IPS-11a (cell line): Measurements from ENCODE around the gene PATL1.
"Not testable (repeated sequence)": the region's sequence is repeated elsewhere in the genome, so short reads cannot be mapped to it uniquely, and the experiment has no call there.

Experiments used
- H3K4me3 ChIP-seq: one replicate; pipeline ENCODE4 v1.5.1; 2013; ENCODE audit warnings: low read depth, low read length, control low read depth

Gene PATL1

DNA sequence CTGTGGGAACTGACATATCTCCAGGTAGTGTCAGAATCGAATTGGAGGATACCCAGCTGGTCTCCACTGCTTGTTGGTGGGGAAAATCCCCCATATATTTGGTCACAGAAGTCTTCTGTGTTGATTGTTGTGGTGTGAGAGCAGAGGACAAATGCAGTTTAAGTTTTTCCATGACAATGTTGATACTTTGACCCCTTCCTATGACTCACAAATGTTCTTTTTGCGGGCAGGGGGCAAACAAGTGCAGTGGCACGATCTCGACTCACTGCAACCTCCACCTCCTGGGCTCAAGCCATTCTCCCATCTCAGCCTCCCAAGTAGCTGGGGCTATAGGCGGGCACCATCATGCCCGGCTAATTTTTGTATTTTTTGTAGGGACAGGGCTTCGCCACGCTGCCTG lies 7.4 kb upstream of the PATL1 start:
- H3K4me3 ChIP-seq: no peak overlapping the region

DNA sequence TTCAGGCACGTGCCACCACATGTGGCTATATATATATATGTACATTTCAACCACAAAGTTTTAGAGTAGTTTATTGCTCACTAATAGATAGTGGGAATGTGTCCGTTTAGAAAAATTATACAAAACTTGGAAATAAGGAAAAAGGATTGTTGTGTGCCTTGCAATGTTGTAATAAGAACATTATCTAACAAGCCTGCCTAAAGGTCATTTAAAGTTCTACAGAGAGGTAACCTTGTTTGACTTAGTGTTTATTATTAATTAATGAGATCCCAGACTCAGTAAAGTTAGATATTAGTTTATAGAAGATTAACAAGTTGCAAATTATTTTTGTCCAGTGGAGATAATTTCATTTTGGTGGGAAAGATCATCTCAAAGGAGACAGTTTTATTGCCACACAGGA lies 5.5 kb upstream of the PATL1 start:
- no peak overlapping the region for H3K4me3 ChIP-seq

DNA sequence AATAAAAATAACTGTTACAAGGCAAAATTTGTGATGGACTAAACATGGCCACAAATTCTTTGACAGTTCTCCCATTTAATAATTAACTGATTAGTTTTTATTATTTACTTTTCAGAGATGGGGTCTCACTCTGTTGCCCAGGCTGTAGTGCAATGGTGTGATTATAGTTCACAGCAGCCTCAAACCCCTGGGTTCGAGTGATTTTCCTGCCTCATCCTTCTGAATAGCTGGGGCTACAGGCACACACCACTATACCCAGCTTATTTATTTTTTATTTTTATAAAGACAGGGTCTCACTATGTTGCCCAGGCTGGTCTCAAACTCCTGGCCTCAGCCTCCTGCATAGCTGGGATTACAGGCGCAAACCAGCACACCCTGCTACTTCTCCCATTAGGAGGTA lies 4.5 kb upstream of the PATL1 start:
- H3K4me3 ChIP-seq: no peak overlapping the region

DNA sequence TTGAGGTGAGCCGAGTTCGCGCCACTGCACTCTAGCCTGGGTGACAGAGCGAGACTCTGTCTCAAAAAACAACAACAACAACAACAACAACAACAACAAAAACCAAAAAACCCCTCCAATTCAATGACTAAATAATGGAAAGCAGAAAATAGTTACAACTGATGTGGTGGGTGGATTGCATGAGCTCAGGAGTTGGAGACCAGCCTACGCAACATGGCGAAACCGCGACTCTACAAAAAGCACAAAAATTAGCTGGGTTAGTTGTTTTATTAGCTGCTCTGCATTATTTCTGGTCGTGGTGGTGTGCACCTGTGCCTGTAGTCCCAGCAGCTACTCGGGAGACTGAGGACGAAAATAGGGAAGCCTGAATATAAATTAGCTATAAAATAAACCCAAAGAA lies 2.6 kb upstream of the PATL1 start:
- H3K4me3 ChIP-seq: no peak overlapping the region

DNA sequence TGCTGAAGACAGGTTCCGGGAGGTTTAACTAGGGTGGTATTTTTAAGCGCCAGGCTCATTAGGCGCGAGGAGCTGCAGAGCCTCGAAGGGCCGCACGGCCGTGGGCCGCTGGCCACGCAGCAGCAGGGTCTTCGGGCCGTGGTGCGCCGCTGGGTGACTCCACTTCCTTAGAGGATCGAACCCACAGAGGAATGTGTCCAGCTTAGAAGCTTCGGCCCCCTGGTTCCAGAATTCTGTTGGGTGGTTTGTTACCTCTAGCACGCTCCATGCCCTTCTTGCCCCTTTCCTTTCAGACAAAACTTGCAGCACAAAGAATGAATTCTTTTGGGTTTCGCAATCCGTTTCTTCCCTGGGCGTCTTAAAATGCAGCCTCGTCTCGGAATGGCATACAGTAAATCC lies 773 bp upstream of the PATL1 start:
- peak overlapping the region; percentile 55 for H3K4me3 ChIP-seq

DNA sequence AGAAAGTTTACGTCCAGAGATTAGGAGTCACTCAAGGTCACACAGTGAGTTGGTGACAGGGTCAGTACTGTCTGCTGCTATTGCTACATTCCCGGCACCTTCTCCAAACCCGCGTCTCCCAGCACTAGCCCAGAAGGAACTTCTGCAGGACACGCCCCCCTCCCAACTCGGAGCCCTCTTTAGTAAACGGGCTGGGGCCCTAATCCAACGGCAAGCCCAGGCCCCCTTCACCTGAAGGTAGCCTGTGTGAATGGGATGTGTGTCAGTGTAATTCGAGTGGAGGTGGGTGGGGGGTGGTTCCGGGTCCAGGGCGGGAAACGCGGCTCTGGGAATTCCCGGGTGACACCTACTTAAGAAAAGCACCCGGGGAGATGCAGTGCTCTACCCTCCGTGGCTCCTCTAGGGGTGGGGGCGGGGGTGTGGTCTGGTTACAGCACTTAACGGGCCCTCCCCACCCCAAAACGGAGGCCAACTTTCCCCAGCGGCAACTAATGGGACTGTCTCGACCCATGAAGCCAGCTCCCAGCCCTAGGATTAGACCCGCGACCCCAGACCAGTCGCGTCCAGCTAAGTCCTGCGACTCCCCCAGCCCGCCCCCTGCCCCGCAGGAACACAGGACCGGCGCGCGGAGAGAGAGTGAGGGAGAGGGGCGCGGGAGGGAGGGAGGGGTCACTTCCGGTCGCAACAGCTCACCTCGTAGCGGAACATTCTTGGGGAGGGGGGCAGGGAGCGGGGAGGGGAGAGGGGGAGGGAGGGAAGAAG lies 468 bp downstream of the PATL1 start:
- peak overlapping the region; percentile 55 for H3K4me3 ChIP-seq

DNA sequence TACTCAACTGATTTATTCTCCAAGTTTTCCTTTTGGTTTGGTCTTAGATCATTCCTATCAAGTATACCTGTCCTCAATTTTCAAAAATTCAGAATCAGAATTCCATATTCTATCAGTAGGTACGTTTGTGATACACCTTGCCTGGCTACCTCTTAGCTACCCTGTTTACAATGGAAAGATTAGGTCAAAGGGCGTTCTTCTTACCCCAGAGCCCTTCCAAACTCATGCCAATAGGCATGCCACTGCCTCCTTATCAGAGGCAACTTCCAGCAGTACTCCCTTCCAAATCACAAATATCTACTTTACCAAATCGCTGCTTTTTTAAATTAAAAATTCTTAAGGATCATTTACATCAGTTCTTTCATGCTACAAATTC lies 1.0 kb downstream of the PATL1 start:
- peak overlapping the region; percentile 36 for H3K4me3 ChIP-seq

DNA sequence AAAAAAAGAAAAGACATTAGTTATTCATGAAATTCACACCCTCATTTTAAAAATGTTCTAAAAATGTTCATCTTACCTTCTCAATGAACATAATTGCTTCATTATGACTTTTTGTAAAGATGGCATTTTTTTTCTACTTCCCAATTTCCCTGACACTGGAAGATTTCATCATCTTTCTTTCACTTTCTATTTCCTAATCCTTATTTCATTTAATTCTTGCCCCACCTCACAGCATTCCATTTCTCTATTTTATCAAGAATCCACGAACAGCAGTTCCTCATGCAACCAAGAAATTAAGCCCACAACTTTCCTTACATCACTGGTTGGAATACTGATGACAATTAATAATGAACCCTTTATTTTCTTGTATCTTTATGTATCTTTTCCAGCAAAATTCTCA lies 1.9 kb downstream of the PATL1 start:
- H3K4me3 ChIP-seq: no peak overlapping the region

DNA sequence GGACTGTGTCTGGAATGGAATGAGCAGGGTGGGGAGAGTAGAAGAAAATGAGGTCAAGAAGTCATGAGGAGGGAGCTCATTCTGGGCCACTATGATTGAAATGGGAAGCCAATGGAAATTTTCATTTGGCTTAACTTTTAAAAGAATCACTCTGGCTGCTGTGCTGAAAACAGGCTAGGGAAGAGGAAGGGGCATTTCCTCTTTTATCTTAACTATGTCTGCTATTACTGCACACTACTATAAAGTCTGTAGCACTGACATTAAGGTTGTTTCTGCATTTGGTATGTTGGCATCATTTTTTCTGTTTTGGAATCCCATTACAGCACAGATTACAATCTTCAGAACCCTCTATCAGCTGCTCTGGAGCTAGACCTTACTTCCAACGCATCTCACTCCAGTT lies 8.2 kb downstream of the PATL1 start:
- no peak overlapping the region for H3K4me3 ChIP-seq

DNA sequence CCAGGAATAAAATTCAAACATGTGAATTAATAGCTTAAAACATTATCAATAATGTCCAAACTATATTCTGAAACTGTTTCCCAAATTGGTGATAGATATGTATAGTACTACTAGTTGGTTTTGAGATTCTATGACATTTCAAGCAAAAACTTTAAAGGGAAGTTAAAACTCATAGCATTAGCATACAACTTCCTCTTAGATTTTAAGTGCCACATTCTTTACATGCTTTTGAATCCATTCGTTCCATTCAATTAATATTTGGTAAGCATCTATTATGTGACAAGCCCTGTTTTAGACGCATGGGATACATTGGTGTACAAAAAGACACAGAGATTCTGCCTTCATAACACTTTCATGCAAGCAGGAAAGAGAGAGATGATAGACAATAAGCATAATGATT lies 8.9 kb downstream of the PATL1 start:
- no peak overlapping the region for H3K4me3 ChIP-seq

DNA sequence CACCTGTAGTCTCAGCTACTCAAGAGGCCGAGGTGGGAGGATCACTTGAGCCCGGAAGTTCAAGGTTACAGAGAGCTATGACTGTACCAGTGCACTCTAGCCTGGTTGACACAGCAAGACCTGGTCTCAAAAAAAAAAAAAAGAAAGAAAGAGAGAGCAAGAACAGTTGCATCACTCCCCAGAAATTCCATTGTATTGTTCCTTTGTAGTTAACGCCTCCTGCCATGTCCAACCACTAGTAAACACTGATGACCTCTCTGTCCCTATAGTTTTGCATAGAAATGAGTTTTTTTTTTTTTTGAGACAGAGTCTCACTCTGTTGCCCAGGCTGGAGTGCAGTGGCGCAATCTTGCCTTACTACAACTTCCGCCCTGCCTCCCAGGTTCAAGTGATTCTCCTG lies 10.8 kb downstream of the PATL1 start:
- H3K4me3 ChIP-seq: no peak overlapping the region

DNA sequence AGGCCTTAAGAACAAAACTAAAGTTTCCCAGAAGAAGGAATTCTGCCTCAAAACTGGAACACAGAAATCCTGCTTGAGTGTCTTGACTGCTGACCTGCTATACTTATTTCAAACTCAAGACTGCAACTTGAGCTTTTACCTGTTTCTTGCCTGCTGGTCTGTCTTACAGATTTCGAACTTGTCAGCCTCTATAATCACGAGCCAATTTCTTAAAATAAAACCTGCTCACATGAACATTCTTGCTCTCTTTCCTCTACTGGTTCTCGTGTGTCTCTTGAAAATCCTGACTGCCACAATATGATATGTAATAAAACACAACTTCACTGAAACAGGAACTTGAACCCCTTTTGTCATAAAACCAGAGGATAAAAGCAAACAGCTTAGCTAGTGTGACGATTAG lies 13.9 kb downstream of the PATL1 start:
- no peak overlapping the region for H3K4me3 ChIP-seq

DNA sequence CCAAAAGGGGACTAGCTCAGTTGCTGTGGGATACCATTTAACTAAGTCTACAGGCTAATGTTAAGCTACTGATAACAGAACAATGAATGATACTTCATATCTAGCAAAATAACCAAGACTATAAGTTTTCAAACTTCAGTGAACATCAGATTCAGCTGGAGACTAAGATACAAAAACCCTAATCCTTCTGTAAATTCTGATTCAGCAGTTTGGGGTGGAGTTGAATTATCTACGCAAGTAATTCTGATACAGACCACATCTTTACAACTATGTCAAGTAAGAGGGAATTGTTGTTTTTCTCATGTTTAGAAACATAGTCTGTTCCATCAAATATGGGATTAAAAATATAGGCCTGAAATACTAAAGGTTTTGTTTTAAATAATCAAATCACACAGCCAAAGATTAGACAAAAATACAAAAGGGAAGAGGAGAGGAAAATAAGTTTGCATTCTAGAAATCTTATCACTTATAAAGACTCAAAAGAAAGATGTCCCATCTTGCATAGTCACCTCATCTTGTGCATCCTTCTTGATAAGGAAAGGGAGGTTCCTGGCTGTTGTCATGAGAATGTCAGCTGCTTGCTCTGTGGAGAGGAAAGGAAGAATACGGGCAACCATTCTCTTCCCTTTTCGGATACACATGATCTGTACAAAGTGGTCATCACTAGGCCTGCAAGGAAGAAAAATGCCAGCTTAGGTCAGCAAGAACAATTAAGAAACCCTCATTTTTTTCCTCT lies 21.4 kb downstream of the PATL1 start:
- no peak overlapping the region for H3K4me3 ChIP-seq

DNA sequence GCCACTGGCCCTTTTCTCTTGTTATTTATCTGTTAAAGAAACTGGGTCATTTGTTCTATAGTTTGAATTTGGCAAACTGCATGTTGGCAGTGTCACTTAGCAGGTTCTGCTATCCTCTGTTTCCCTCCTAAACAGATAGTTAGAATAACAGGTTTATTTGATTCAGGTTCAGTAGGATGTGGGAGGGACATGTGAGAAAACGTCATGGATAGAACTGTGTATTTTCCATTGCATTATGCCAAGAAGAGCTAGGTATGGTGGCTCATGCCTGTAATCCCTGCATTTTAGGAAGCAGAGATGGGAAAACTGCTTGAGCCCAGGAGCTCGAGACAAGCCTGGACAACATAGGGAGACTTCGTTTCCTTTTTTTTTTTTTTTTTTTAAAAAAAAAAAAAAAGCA lies 24.3 kb downstream of the PATL1 start:
- no peak overlapping the region for H3K4me3 ChIP-seq

DNA sequence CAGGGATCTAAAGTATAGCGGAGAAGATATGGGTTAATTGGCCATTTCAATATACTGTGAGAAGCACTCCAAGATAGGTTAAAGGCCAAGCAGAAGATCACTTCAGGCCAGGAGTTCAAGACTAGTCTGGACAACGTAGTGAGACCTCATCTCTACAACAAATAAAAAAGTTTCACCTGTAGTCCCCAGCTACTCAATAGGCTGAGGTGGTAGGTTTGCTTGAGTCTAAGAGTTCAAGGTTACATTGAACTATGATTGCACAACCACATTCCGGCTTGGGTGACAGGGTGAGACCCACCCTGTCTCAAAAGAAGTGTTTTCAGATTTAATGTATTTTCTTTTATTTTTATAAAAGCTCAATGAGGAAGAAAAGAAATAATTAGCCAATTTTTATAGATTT lies 25.4 kb downstream of the PATL1 start:
- H3K4me3 ChIP-seq: no peak overlapping the region

DNA sequence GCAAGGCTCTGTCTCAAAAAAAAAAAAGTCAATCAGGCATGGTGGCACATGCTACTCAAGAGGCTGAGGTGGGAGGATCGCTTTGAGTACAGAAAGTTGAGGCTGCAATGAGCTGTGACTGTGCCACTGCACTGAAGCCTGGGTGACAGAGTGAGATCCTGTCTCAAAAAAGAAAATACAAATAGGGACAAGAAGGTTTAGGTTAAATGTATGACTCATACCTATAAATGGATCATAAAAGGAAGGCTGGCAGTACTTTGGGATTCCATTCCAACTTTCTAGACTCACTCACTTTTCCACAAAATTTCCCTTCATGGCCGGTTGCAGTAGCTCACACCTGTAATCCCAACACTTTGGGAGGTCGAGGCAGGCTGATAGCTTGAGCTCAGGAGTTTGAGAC lies 27.7 kb downstream of the PATL1 start:
- no peak overlapping the region for H3K4me3 ChIP-seq

DNA sequence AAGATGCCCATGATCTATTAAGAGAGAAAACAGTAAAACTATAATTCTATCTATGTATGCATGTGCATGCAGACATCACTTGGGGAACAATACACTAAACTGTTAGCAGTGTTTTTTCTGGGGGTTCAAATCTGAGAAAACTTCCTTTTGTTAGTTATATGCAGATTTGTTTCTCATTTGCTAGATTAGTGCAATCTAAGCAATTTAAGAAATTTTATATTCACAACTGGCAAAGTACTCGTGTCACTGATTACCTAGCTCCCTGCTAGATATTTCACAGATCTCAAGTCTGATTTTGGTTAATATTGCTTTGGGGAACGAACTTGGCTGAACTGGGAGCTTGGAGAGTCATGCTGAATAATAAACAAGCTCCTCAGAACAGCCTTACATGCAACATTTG lies 38.3 kb downstream of the PATL1 start:
- no peak overlapping the region for H3K4me3 ChIP-seq

DNA sequence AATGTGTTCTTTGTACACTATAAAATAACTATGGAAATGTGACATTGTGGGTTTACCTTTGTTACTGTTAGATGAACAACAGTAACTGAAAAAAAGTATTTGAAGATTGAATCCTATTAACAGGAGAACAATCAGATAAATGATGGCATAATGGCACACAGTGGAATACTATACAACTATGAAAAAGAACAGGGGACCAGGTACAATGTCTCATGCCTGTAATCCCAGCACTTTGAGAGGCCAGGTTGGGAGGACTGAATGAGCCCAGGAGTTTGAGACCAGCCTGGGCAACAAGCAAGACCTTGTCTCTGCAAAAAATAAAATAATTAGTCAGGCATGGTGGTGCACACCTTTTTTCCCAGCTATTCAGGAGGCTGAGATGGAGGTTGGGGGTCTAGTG lies 38.8 kb downstream of the PATL1 start:
- H3K4me3 ChIP-seq: no peak overlapping the region

DNA sequence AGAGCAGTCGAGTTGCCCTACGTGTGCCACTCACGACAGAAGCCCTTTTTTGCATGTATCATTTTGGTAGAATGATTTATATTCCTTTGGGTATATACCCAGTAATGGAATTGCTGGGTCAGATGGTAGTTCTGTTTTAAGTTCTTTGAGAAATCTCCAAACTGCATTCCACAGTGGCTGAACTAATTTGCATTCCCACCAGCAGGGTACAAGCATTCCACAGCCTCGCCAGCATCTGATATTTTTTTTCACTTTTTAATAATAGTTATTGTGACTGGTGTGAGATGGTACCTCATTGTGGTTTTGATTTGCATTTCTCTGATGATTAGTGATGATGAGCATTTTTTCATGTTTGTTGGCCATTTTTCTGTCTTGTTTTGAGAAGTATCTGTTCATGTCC lies 41.9 kb downstream of the PATL1 start:
- H3K4me3 ChIP-seq: not testable (repeated sequence)

DNA sequence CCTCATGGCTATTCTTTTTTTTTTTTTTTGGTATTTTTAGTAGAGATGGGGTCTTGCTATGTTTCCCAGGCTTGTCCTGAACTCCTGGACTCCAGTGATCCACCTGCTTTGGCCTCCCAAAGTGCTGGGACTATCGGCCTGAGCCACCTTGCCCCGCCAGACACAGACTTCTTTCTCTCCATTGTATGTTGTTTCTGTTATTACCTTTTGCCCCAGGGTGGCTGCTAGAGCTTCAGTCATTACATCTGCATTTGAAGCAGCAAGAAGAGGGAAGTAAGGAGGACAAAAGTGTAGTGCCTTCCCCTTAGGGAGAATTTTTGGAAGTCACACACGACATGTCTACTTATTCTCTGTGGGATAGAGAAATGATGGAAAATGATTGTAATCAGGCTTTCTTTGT lies 43.1 kb downstream of the PATL1 start:
- no peak overlapping the region for H3K4me3 ChIP-seq

DNA sequence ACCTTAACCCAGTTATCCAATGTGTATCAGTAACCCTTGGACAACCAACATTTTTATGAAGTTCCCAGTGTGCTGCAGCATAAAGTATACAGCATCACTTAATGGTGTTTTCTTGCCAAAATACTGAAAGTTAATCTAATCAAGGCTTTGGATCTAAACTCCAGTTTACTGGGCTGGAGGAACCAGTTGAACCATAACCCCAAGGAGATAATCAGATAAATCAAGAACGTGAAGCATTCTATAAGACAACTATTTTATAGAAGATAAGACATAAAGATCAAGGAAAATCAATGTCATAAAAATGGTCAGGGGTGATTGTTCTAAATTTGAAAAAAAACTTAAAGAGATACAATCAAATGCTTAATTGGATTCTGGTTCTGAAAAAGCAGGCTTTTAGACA lies 51.0 kb downstream of the PATL1 start:
- no peak overlapping the region for H3K4me3 ChIP-seq

DNA sequence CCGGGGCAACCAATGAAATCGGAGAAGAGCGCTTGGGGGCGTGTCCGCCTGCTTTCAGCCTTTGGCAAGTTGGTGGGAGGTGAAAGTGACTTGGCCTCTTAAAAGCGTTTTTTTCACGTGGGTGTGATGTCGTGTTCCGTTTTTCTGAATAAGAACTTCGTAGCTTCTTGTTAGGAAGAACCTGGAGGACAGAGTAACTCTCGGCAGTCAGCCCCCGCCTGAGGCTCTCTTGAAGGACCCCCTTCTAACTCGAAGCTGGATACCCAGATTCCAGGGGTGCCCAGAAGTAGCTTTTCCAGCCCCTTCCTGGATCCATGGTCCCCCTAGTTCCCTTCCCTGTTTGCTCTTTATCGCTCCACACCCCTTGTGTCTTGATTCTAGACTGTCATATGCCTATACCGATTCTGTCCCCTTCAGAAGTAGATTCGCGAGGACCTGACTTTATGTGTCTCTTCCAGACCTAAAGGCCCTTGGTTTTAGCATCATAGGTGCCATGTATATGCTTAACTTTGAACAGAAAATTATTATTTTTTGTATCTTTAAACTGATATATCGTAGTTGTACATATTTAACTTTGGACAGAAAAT lies 52.3 kb downstream of the PATL1 start:
- peak overlapping the region; percentile 31 for H3K4me3 ChIP-seq
